ENCODE data around the gene CYP4F8.

DNA sequence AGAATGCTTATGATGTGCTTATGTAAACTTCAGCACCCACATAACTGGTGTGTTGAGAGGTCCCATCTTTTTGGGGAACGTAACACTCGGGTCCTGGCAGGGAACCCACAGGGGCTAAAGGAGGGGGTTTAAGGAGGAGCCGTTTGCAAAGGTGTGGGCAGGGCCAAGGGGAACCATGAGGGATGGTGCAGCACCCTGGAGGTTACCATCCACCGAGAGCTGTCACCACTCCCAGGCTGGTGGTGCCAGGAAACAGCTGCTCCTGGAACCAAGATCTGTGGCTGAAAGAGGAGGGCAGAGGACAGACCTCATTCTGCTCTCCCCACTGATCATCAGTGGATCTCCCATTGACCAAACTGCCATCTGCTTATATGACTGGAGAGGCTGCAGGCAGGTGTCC, 23.2 kb upstream of the CYP4F8 start:
- TF ChIP-seq, protein P1, sequence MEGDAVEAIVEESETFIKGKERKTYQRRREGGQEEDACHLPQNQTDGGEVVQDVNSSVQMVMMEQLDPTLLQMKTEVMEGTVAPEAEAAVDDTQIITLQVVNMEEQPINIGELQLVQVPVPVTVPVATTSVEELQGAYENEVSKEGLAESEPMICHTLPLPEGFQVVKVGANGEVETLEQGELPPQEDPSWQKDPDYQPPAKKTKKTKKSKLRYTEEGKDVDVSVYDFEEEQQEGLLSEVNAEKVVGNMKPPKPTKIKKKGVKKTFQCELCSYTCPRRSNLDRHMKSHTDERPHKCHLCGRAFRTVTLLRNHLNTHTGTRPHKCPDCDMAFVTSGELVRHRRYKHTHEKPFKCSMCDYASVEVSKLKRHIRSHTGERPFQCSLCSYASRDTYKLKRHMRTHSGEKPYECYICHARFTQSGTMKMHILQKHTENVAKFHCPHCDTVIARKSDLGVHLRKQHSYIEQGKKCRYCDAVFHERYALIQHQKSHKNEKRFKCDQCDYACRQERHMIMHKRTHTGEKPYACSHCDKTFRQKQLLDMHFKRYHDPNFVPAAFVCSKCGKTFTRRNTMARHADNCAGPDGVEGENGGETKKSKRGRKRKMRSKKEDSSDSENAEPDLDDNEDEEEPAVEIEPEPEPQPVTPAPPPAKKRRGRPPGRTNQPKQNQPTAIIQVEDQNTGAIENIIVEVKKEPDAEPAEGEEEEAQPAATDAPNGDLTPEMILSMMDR (conservative IDR thresholded peaks at IDR 0.05), result no peak
- no peak for TF ChIP-seq ZFX (IDR thresholded peaks at IDR 0.05)

Measured in C4-2B (cell line).